ENCODE results near the gene TBL1XR1.

Gene TBL1XR1

GRCh38 chr3:177056927-177057326, 140.4 kb downstream of the TBL1XR1 start:
- no peak overlapping the region for H3K27ac ChIP-seq (ENCODE audit: low read length, poor library complexity, severe bottlenecking)
- no peak overlapping the region for H2BK12ac ChIP-seq (ENCODE audit: low read length in 2 of 2)
- 96% methylated on average over 2 of the region's 3 CpGs for WGBS
- H2BK120ac ChIP-seq (ENCODE audit: low read depth, low read length), result no peak overlapping the region
- no peak for DNase-seq
- no peak overlapping the region for H3K9ac ChIP-seq (ENCODE audit: low read length)
- H2BK15ac ChIP-seq (ENCODE audit: low read depth, poor library complexity, severe bottlenecking), result no peak overlapping the region
- peaks cover 1% of the 10 kb centered on the region for H3K4me1 ChIP-seq (ENCODE audit: control insufficient read depth, insufficient read depth, low read depth, low read length)
- H3K14ac ChIP-seq (ENCODE audit: low read length in 2 of 2), result no peak overlapping the region
- no peak overlapping the region for H2AK5ac ChIP-seq (ENCODE audit: low read length, severe bottlenecking)
- H3K27me3 ChIP-seq (ENCODE audit: control insufficient read depth in 1 of 2, insufficient read depth in 1 of 2, low read length in 2 of 2), result no peaks in the 10 kb centered on the region
- peaks cover 4 to 23% of the 10 kb centered on the region in 2 experiments for H3K36me3 ChIP-seq (ENCODE audit: control insufficient read depth in 1 of 2, insufficient read depth in 2 of 2, low read depth in 1 of 2, low read length in 2 of 2)
- no peak overlapping the region for H4K8ac ChIP-seq (ENCODE audit: low read length)
- H3K9me3 ChIP-seq (ENCODE audit: control insufficient read depth, low read length), result no peaks in the 10 kb centered on the region
- H2AFZ ChIP-seq (ENCODE audit: low read depth, low read length), result no peak overlapping the region
- no peak overlapping the region for H3K4me3 ChIP-seq (ENCODE audit: insufficient read depth in 1 of 2, low read depth in 1 of 2, low read length in 2 of 2)
- peaks cover 16% of the 10 kb centered on the region for H3K79me1 ChIP-seq (replicated peaks; ENCODE audit: low read length, poor library complexity, severe bottlenecking)
- peak overlapping the region in 1 of 2 experiments; percentile 43 for H3K18ac ChIP-seq (ENCODE audit: low read depth in 1 of 2, low read length in 2 of 2)
- H3K4ac ChIP-seq (ENCODE audit: low read depth in 1 of 2, low read length in 2 of 2), result no peak overlapping the region
- no peak overlapping the region for H3K4me2 ChIP-seq (ENCODE audit: low read length, poor library complexity, severe bottlenecking)
- no peak overlapping the region for H2BK5ac ChIP-seq (ENCODE audit: low read depth, low read length, poor library complexity, severe bottlenecking)
- no peak overlapping the region for H4K91ac ChIP-seq (ENCODE audit: low read length)
- no peak overlapping the region for H3K23ac ChIP-seq (ENCODE audit: low read length in 2 of 2)

- Histone ChIP-seq H3K36me3 (ENCODE audit: control insufficient read depth in 1 of 2, insufficient read depth in 2 of 2, low read depth in 1 of 2, low read length in 2 of 2) (peaks cover 4 to 30% of the 10 kb centered on the region in 2 experiments), H3K79me1 (replicated peaks; ENCODE audit: low read length, poor library complexity, severe bottlenecking) (peaks cover 16% of the 10 kb centered on the region), H3K4me2 (ENCODE audit: low read length, poor library complexity, severe bottlenecking) (no peak overlapping the region), H3K9ac (ENCODE audit: low read length) (no peak overlapping the region), H3K9me3 (ENCODE audit: control insufficient read depth, low read length) (no peaks in the 10 kb centered on the region), H4K8ac (ENCODE audit: low read length) (no peak overlapping the region), H2BK5ac (ENCODE audit: low read depth, low read length, poor library complexity, severe bottlenecking) (no peak overlapping the region), H3K27ac (ENCODE audit: low read length, poor library complexity, severe bottlenecking) (no peak overlapping the region), H3K14ac (ENCODE audit: low read length in 2 of 2) (no peak overlapping the region), H2AFZ (ENCODE audit: low read depth, low read length) (no peak overlapping the region), H2AK5ac (ENCODE audit: low read length, severe bottlenecking) (no peak overlapping the region), H3K4me1 (ENCODE audit: control insufficient read depth, insufficient read depth, low read depth, low read length) (peaks cover 1% of the 10 kb centered on the region), H2BK15ac (ENCODE audit: low read depth, poor library complexity, severe bottlenecking) (no peak overlapping the region), H3K27me3 (ENCODE audit: control insufficient read depth in 1 of 2, insufficient read depth in 1 of 2, low read length in 2 of 2) (no peaks in the 10 kb centered on the region), H3K18ac (ENCODE audit: low read depth in 1 of 2, low read length in 2 of 2) (no peak overlapping the region), H3K4me3 (ENCODE audit: insufficient read depth in 1 of 2, low read depth in 1 of 2, low read length in 2 of 2) (no peak overlapping the region), H2BK12ac (ENCODE audit: low read length in 2 of 2) (no peak overlapping the region), H2BK120ac (ENCODE audit: low read depth, low read length) (no peak overlapping the region), H4K91ac (ENCODE audit: low read length) (no peak overlapping the region), H3K23ac (ENCODE audit: low read length in 2 of 2) (no peak overlapping the region), H3K4ac (ENCODE audit: low read depth in 1 of 2, low read length in 2 of 2) (no peak overlapping the region)
- no CpG with 5 or more reads among the region's 1 CpG for WGBS
- no peak for DNase-seq
Observed at GRCh38 chr3:177055605-177056571, 141.4 kb downstream of the TBL1XR1 start.

DNA sequence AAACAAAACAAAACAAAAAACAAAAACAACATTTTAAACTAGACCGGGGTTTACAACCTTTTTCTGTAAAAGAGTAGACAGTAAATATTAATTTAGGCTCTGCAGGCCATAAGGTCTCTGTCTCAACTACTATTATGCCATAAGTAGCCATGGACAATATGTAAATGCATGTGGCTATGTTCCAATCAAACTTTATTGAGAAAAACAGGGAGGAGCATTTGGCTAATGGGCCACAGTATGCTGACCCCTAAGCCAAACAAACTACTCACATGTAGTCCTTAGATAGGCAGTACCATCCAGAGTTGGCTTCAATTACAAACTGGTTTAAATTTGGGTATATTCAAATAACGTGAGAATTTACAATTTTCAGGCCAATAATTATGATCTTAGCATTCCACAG, 144.2 kb downstream of the TBL1XR1 start:
- Histone ChIP-seq H3K27ac (ENCODE audit: low read length, poor library complexity, severe bottlenecking) (no peak overlapping the region), H2AK5ac (ENCODE audit: low read length, severe bottlenecking) (no peak overlapping the region), H2BK15ac (ENCODE audit: low read depth, poor library complexity, severe bottlenecking) (no peak overlapping the region), H4K91ac (ENCODE audit: low read length) (no peak overlapping the region), H3K4me3 (ENCODE audit: insufficient read depth in 1 of 2, low read depth in 1 of 2, low read length in 2 of 2) (no peak overlapping the region), H3K23ac (ENCODE audit: low read length in 2 of 2) (no peak overlapping the region), H3K4ac (ENCODE audit: low read depth in 1 of 2, low read length in 2 of 2) (no peak overlapping the region), H3K9ac (ENCODE audit: low read length) (no peak overlapping the region), H2AFZ (ENCODE audit: low read depth, low read length) (no peak overlapping the region), H3K4me1 (ENCODE audit: control insufficient read depth, insufficient read depth, low read depth, low read length) (peaks cover 1% of the 10 kb centered on the region), H3K27me3 (ENCODE audit: control insufficient read depth in 1 of 2, insufficient read depth in 1 of 2, low read length in 2 of 2) (no peaks in the 10 kb centered on the region), H2BK5ac (ENCODE audit: low read depth, low read length, poor library complexity, severe bottlenecking) (no peak overlapping the region), H3K9me3 (ENCODE audit: control insufficient read depth, low read length) (no peaks in the 10 kb centered on the region), H3K4me2 (ENCODE audit: low read length, poor library complexity, severe bottlenecking) (no peak overlapping the region), H3K79me1 (replicated peaks; ENCODE audit: low read length, poor library complexity, severe bottlenecking) (peaks cover 20% of the 10 kb centered on the region), H4K8ac (ENCODE audit: low read length) (no peak overlapping the region), H2BK120ac (ENCODE audit: low read depth, low read length) (no peak overlapping the region), H2BK12ac (ENCODE audit: low read length in 2 of 2) (no peak overlapping the region), H3K18ac (ENCODE audit: low read depth in 1 of 2, low read length in 2 of 2) (no peak overlapping the region), H3K36me3 (ENCODE audit: control insufficient read depth in 1 of 2, insufficient read depth in 2 of 2, low read depth in 1 of 2, low read length in 2 of 2) (peaks cover 4 to 42% of the 10 kb centered on the region in 2 experiments), H3K14ac (ENCODE audit: low read length in 2 of 2) (no peak overlapping the region)
- no peak for DNase-seq
- no CpG with 5 or more reads among the region's 2 CpGs for WGBS

DNA sequence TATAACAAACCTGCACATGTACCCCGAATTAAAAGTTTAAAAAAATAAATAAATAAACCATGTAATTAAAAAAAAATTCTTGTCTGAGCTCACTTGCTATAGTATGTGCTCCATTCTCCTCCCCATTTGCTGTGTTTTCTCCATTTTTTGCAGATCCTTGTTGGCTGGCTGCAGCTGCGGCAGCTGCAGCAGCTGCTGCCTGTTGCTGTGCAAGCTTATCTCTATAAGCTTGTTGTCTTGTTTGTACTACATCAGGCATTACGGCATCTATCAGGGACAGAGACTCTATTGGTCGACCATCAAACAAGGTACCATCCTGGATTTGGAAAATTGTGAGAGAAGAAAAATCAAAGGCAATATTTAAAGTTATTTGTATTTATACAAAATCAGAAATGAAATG, 145.9 kb downstream of the TBL1XR1 start:
- DNase-seq, result no peak
- H3K14ac ChIP-seq (ENCODE audit: low read length in 2 of 2), result no peak overlapping the region
- H2BK120ac ChIP-seq (ENCODE audit: low read depth, low read length), result no peak overlapping the region
- no peak overlapping the region for H3K23ac ChIP-seq (ENCODE audit: low read length in 2 of 2)
- H3K27me3 ChIP-seq (ENCODE audit: control insufficient read depth in 1 of 2, insufficient read depth in 1 of 2, low read length in 2 of 2), result no peaks in the 10 kb centered on the region
- peaks cover 1% of the 10 kb centered on the region for H3K4me1 ChIP-seq (ENCODE audit: control insufficient read depth, insufficient read depth, low read depth, low read length)
- H4K8ac ChIP-seq (ENCODE audit: low read length), result no peak overlapping the region
- no peak overlapping the region for H3K9ac ChIP-seq (ENCODE audit: low read length)
- H2AFZ ChIP-seq (ENCODE audit: low read depth, low read length), result no peak overlapping the region
- H3K4me2 ChIP-seq (ENCODE audit: low read length, poor library complexity, severe bottlenecking), result no peak overlapping the region
- no peak overlapping the region for H2BK12ac ChIP-seq (ENCODE audit: low read length in 2 of 2)
- H3K27ac ChIP-seq (ENCODE audit: low read length, poor library complexity, severe bottlenecking), result no peak overlapping the region
- no peak overlapping the region for H2BK15ac ChIP-seq (ENCODE audit: low read depth, poor library complexity, severe bottlenecking)
- WGBS, result 81% methylated on average over 1 of the region's 4 CpGs
- no peak overlapping the region for H4K91ac ChIP-seq (ENCODE audit: low read length)
- H3K4me3 ChIP-seq (ENCODE audit: insufficient read depth in 1 of 2, low read depth in 1 of 2, low read length in 2 of 2), result no peak overlapping the region
- H2AK5ac ChIP-seq (ENCODE audit: low read length, severe bottlenecking), result peak overlapping the region; percentile 15
- H3K9me3 ChIP-seq (ENCODE audit: control insufficient read depth, low read length), result no peaks in the 10 kb centered on the region
- H3K79me1 ChIP-seq (replicated peaks; ENCODE audit: low read length, poor library complexity, severe bottlenecking), result peaks cover 15% of the 10 kb centered on the region
- H3K4ac ChIP-seq (ENCODE audit: low read depth in 1 of 2, low read length in 2 of 2), result no peak overlapping the region
- H3K18ac ChIP-seq (ENCODE audit: low read depth in 1 of 2, low read length in 2 of 2), result no peak overlapping the region
- H3K36me3 ChIP-seq (ENCODE audit: control insufficient read depth in 1 of 2, insufficient read depth in 2 of 2, low read depth in 1 of 2, low read length in 2 of 2), result peaks cover 4 to 59% of the 10 kb centered on the region in 2 experiments
- H2BK5ac ChIP-seq (ENCODE audit: low read depth, low read length, poor library complexity, severe bottlenecking), result no peak overlapping the region
